ENCODE data around the gene TBC1D23.
"Not testable (repeated sequence)": the region's sequence is repeated elsewhere in the genome, so short reads cannot be mapped to it uniquely, and the experiment has no call there.

Gene TBC1D23

GRCh38 chr3:100334488-100335351 is 73.9 kb downstream of the TBC1D23 start, which contains the start of gene NIT2:
Gene NIT2, plus strand, starts transcription at chr3:100334757. Its CDS starts 35 bp downstream, at chr3:100334792.
- H3K36me3 ChIP-seq (ENCODE audit: control insufficient read depth, low read length), result peaks cover 17% of the 10 kb centered on the region

GRCh38 chr3:100335434-100335833 is 74.6 kb downstream of the TBC1D23 start:
- Histone ChIP-seq H3K27me3 (ENCODE audit: control insufficient read depth, low read length) (no peaks in the 10 kb centered on the region), H3K9me3 (ENCODE audit: control insufficient read depth, insufficient read depth, low read length) (no peaks in the 10 kb centered on the region), H3K36me3 (ENCODE audit: control insufficient read depth, low read length) (peaks cover 23% of the 10 kb centered on the region), H3K9me2 (replicated peaks; ENCODE audit: control insufficient read depth, low read length) (no peaks in the 10 kb centered on the region), H3K79me2 (ENCODE audit: control insufficient read depth, low read length) (peaks cover 19% of the 10 kb centered on the region), H3K27ac (ENCODE audit: low read depth, low read length) (peak overlapping the region; percentile 25; the same call in 1 of the 2 replicates), H3F3A (ENCODE audit: control insufficient read depth, insufficient read depth) (no peaks in the 10 kb centered on the region), H3K4me2 (ENCODE audit: low read length) (peak overlapping the region; percentile 99), H3K4me3 (ENCODE audit: low read length) (peak overlapping the region; percentile 72), H3K4me1 (ENCODE audit: control insufficient read depth, low read length) (peaks cover 27% of the 10 kb centered on the region), H4K20me1 (ENCODE audit: control insufficient read depth, insufficient read depth, low read depth, low read length) (no peaks in the 10 kb centered on the region)
- TF ChIP-seq CTCF (IDR thresholded peaks at IDR 0.05; ENCODE audit: low read depth, low read length, poor library complexity, severe bottlenecking) (no peak), EZH2phosphoT487 (IDR thresholded peaks at IDR 0.05; ENCODE audit: borderline replicate concordance, low read length) (no peak)

More at GRCh38 chr3:100334488-100335351, 73.9 kb downstream of the TBC1D23 start, which contains the start of gene NIT2:
- Histone ChIP-seq H3K9me3 (ENCODE audit: control insufficient read depth, insufficient read depth, low read length) (no peaks in the 10 kb centered on the region), H3K27me3 (ENCODE audit: control insufficient read depth, low read length) (no peaks in the 10 kb centered on the region), H3K4me2 (ENCODE audit: low read length) (peak within 1 kb of the TSS; percentile 99), H3K4me1 (ENCODE audit: control insufficient read depth, low read length) (peaks cover 27% of the 10 kb centered on the region), H3K79me2 (ENCODE audit: control insufficient read depth, low read length) (peaks cover 19% of the 10 kb centered on the region), H4K20me1 (ENCODE audit: control insufficient read depth, insufficient read depth, low read depth, low read length) (no peaks in the 10 kb centered on the region), H3F3A (ENCODE audit: control insufficient read depth, insufficient read depth) (no peaks in the 10 kb centered on the region), H3K27ac (ENCODE audit: low read depth, low read length) (peak within 1 kb of the TSS; percentile 25), H3K4me3 (ENCODE audit: low read length) (peak within 1 kb of the TSS; percentile 72), H3K9me2 (replicated peaks; ENCODE audit: control insufficient read depth, low read length) (no peaks in the 10 kb centered on the region)
- no peak for TF ChIP-seq EZH2phosphoT487 (IDR thresholded peaks at IDR 0.05; ENCODE audit: borderline replicate concordance, low read length)
- TF ChIP-seq CTCF (IDR thresholded peaks at IDR 0.05; ENCODE audit: low read depth, low read length, poor library complexity, severe bottlenecking), result no peak

- H3K9me2 ChIP-seq (replicated peaks; ENCODE audit: control insufficient read depth, low read length); H4K20me1 ChIP-seq (ENCODE audit: control insufficient read depth, insufficient read depth, low read depth, low read length); H3K9me3 ChIP-seq (ENCODE audit: control insufficient read depth, insufficient read depth, low read length); H3K4me3 ChIP-seq (ENCODE audit: low read length); H3K27ac ChIP-seq (ENCODE audit: low read depth, low read length); H3F3A ChIP-seq (ENCODE audit: control insufficient read depth, insufficient read depth); H3K27me3 ChIP-seq (ENCODE audit: control insufficient read depth, low read length): not testable (repeated sequence)
- H3K4me1 ChIP-seq (ENCODE audit: control insufficient read depth, low read length), result peaks cover 27% of the 10 kb centered on the region
- H3K79me2 ChIP-seq (ENCODE audit: control insufficient read depth, low read length), result peaks cover 19% of the 10 kb centered on the region
- peaks cover 31% of the 10 kb centered on the region for H3K36me3 ChIP-seq (ENCODE audit: control insufficient read depth, low read length)
- peak overlapping the region; percentile 99 for H3K4me2 ChIP-seq (ENCODE audit: low read length)
Measured at GRCh38 chr3:100336229-100336628, 75.4 kb downstream of the TBC1D23 start.

GRCh38 chr3:100338911-100339310 is 78.1 kb downstream of the TBC1D23 start:
- Histone ChIP-seq H4K20me1 (ENCODE audit: control insufficient read depth, insufficient read depth, low read depth, low read length) (no peaks in the 10 kb centered on the region), H3K27me3 (ENCODE audit: control insufficient read depth, low read length) (no peaks in the 10 kb centered on the region), H3K4me3 (ENCODE audit: low read length) (no peak overlapping the region), H3F3A (ENCODE audit: control insufficient read depth, insufficient read depth) (no peaks in the 10 kb centered on the region), H3K79me2 (ENCODE audit: control insufficient read depth, low read length) (peaks cover 19% of the 10 kb centered on the region), H3K27ac (ENCODE audit: low read depth, low read length) (no peak overlapping the region), H3K9me3 (ENCODE audit: control insufficient read depth, insufficient read depth, low read length) (peaks cover 6% of the 10 kb centered on the region), H3K9me2 (replicated peaks; ENCODE audit: control insufficient read depth, low read length) (no peaks in the 10 kb centered on the region), H3K4me2 (ENCODE audit: low read length) (no peak overlapping the region), H3K36me3 (ENCODE audit: control insufficient read depth, low read length) (peaks cover 56% of the 10 kb centered on the region), H3K4me1 (ENCODE audit: control insufficient read depth, low read length) (peaks cover 15% of the 10 kb centered on the region)
- TF ChIP-seq CTCF (IDR thresholded peaks at IDR 0.05; ENCODE audit: low read depth, low read length, poor library complexity, severe bottlenecking) (no peak), EZH2phosphoT487 (IDR thresholded peaks at IDR 0.05; ENCODE audit: borderline replicate concordance, low read length) (no peak)

Measured in DOHH2 (cell line).